PFSK-1 (cell line): ENCODE results near the gene MYO9A.

Source experiments
- FOXP2 ChIP-seq: optimal IDR thresholded peaks from 2 replicates; pipeline ENCODE3; 2011; ENCODE audit warnings: borderline replicate concordance, control low read depth, inconsistent platforms; ENCODE audit not compliant: insufficient read depth; ENCODE audit errors: extremely low read length, extremely low read depth
- POLR2AphosphoS5 ChIP-seq: IDR thresholded peaks from 2 replicates; pipeline ENCODE4 v1.6.1; 2012; ENCODE audit warnings: low read depth, mild to moderate bottlenecking, control low read depth, low read length, moderate library complexity
- REST ChIP-seq, 2 experiments: IDR thresholded peaks; 2 replicates each; pipeline versions ENCODE4 v1.6.1 to v1.8.0; 2011 to 2012; ENCODE audit warnings: low read depth in 2 of 2, low read length in 2 of 2, control low read depth in 1 of 2, inconsistent platforms in 1 of 2, mild to moderate bottlenecking in 1 of 2, moderate library complexity in 1 of 2; ENCODE audit not compliant: insufficient read depth in 1 of 2
- SIN3A ChIP-seq: IDR thresholded peaks from 2 replicates; pipeline ENCODE4 v1.6.1; 2012; ENCODE audit warnings: mild to moderate bottlenecking, low read length, moderate library complexity, borderline replicate concordance; ENCODE audit not compliant: insufficient read depth
- TAF1 ChIP-seq: IDR thresholded peaks from 2 replicates; pipeline ENCODE4 v1.6.1; 2012; ENCODE audit warnings: low read length, control low read depth, borderline replicate concordance; ENCODE audit not compliant: insufficient read depth

MYO9A gene

DNA sequence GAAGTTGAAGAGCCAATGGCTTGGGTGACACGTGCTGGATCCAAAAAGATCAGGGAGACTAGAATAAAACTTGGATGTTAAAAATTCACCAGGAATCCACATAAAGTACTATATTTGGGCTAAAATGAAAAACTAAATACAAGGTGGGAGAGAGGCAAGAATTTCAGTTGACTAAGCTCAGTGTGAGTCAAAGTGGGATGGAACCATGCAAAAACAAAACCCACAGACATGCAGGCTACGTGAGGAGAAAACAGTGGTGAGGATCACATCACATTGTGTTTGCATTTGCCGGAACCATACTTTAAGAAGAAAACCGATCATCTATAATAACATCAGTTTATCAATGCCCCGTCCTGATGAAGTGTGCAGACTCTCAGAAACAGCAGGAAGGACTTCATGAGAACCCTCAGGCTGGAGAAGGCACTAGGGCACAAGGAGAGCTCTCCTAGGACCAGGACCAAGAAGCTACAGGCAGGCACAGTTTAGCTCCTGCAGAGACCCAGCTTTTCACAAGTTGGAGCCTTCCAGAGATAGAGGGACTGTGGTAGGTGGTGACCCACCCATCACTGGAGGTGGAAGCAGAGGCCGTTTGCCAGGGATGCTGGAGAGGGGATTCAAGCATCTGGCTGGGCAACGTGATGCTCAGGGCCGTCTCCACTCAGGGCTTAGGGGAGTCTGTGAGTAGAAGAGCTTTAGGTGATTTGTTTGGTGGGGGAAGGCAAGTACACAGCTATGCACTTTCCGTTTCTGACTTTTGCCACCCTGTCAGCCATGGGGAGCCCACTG lies 336.6 kb downstream of the MYO9A start:
- TF ChIP-seq TAF1 = no peak
- no peak for TF ChIP-seq POLR2AphosphoS5
- TF ChIP-seq REST (IDR thresholded peaks at IDR 0.05; ENCODE audit: insufficient read depth in 1 of 2, low read depth in 2 of 2, low read length in 2 of 2) = no peak
- TF ChIP-seq SIN3A = no peak
- TF ChIP-seq FOXP2 = no peak

- TF ChIP-seq SIN3A (no peak), POLR2AphosphoS5 (no peak), REST (IDR thresholded peaks at IDR 0.05; ENCODE audit: insufficient read depth in 1 of 2, low read depth in 2 of 2, low read length in 2 of 2) (no peak), TAF1 (no peak), FOXP2 (no peak)
These were observed 337.6 kb downstream of the MYO9A start for GRCh38 chr15:71780115-71780976.

DNA sequence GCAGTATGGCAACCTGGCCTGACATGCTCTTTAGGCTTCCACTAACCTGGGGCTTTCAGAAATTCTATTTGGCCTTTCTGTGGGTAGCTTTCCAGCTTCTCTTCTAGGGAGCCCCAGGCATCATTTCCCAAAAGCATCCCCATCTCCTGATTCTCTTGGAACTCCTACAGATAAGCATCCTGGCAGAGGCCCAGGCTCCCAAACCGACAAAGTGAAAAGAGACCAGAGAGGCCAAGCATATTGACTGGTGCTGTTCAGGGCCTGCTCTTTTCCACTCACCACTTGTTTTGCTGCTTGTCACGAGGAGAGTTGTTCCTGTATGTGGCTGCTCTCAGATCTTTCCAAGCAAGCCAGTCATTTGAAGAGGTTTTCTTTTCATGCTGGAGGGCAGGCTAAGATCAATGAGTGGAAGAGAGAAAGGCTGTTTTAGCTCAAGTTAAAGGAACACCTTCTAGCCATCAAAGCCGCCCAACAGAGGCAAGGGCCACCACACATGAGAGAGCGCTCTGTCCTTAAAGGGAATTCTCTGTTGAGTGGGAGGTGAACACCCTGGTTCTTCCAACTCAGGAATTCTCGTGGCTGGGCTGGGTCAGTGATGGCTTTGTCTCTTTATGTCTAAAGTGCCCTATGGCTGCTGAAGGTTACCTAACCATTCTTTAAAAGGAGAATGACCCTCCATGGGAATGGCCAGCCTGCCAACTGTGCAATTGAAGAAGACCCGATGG lies 338.7 kb downstream of the MYO9A start:
- TF ChIP-seq REST (IDR thresholded peaks at IDR 0.05; ENCODE audit: insufficient read depth in 1 of 2, low read depth in 2 of 2, low read length in 2 of 2) (no peak), FOXP2 (no peak), POLR2AphosphoS5 (no peak), SIN3A (no peak)

- TF ChIP-seq SIN3A (no peak), FOXP2 (no peak), TAF1 (no peak), POLR2AphosphoS5 (no peak), REST (IDR thresholded peaks at IDR 0.05; ENCODE audit: insufficient read depth in 1 of 2, low read depth in 2 of 2, low read length in 2 of 2) (no peak)
These were observed 340.6 kb downstream of the MYO9A start for GRCh38 chr15:71777216-71777943.
